Immature natural killer cell (primary cell): Measurements from ENCODE around the gene BAG3. TPM values are rescaled to one million over a fixed set of nuclear protein-coding genes. Genes with fewer than 3 reads are reported as not detected.

ENCODE experiments used
- DNase-seq, 3 donors: peaks; one replicate each; pipeline ENCODE4 v3.0.0; 2022; ENCODE audit warnings: mixed read lengths in 1 of 3
- H3K27ac Mint-ChIP-seq, 6 donors: one replicate each; pipeline ENCODE4 v1.8.0; 2020; ENCODE audit warnings: mixed read lengths in 6 of 6, mild to moderate bottlenecking in 5 of 6, inconsistent platforms in 4 of 6, moderate library complexity in 3 of 6
- H3K27me3 Mint-ChIP-seq, 3 donors: one replicate each; pipeline ENCODE4 v1.8.0; 2020 to 2021; ENCODE audit warnings: low read depth in 3 of 3, mild to moderate bottlenecking in 3 of 3, mixed read lengths in 3 of 3, moderate library complexity in 3 of 3, inconsistent platforms in 1 of 3
- H3K36me3 Mint-ChIP-seq, 3 donors: one replicate each; pipeline ENCODE4 v1.8.0; 2020; ENCODE audit warnings: mixed read lengths in 3 of 3, inconsistent platforms in 2 of 3, mild to moderate bottlenecking in 2 of 3
- H3K4me1 Mint-ChIP-seq, 2 donors: one replicate each; pipeline ENCODE4 v1.8.0; 2020; ENCODE audit warnings: inconsistent platforms in 2 of 2, mild to moderate bottlenecking in 2 of 2, mixed read lengths in 2 of 2, moderate library complexity in 1 of 2
- H3K4me3 Mint-ChIP-seq, 5 donors: one replicate each; pipeline ENCODE4 v1.8.0; 2020; ENCODE audit warnings: mild to moderate bottlenecking in 5 of 5, mixed read lengths in 5 of 5, inconsistent platforms in 3 of 5, moderate library complexity in 3 of 5
- H3K9me3 Mint-ChIP-seq, 6 donors: one replicate each; pipeline ENCODE4 v1.8.0; 2020; ENCODE audit warnings: mild to moderate bottlenecking in 6 of 6, mixed read lengths in 6 of 6, inconsistent platforms in 4 of 6, moderate library complexity in 3 of 6
- polyA plus RNA-seq, 3 donors: library from polyadenylated mRNA; unstranded; fragments of 300-500 nt; fragmentation: Illumina TruSeq; gene quantifications; one replicate each; pipeline ENCODE4 v1.2.3, GENCODE V29; 2021

The BAG3 gene
- polyA plus RNA-seq, 3 donors from 2014 or later = 0.57 to 3.1 (median 2.2) TPM

DNA sequence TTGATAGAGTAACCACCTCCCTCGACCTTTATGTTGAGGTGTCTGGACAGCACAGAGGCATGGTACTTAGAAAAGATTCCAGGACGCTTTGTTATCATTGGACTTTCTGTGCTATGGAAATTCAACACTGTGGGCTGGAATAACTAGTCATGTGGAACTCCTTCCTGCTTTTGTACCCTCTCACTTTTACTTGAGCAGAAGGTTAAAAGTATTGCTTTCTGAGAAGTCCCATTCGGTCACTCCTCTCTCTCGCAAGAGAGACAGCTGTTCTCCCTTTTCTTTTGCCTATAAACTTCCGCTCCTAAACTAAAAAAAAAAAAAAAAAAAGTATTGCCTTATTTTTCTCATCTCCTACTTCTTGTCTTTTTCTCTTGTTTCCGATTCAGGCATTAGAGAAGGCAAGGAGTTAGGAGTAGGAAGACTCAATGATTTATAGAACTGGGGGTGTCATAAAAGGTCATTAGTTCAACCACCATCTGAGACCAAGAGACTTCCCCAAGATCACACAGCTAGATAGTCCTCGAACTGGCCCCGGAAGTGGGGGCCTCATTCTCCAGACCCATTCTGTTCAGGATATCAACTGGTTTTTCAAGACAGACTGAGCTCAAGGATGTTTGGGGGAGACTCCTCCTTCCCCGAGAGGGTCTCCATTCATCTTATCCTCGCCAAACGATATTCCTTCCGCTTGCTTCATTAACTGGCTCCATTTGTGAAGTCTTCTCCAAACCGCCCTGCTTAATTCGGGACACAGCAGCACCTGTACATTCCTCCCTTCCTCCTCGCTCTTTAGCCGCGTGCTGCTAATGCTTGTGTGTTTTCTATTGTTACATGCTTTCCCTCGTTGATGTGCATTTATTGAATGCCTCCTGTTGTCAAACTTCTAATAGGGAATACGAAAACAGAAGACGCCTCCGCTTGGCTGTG lies 73.7 kb downstream of the BAG3 start:
- Mint-ChIP-seq H3K36me3 (no peaks in the 10 kb centered on the region), H3K27ac (peak overlapping the region; percentile 37 to 89 (median 74)), H3K4me3 (peak overlapping the region; percentile 71 to 89 (median 78)), H3K9me3 (no peaks in the 10 kb centered on the region), H3K4me1 (peaks cover 21 to 38% of the 10 kb centered on the region in 2 donors), H3K27me3 (peaks cover 0 to 4% (median 0%) of the 10 kb centered on the region in 3 donors)
- DNase-seq = no peak

DNA sequence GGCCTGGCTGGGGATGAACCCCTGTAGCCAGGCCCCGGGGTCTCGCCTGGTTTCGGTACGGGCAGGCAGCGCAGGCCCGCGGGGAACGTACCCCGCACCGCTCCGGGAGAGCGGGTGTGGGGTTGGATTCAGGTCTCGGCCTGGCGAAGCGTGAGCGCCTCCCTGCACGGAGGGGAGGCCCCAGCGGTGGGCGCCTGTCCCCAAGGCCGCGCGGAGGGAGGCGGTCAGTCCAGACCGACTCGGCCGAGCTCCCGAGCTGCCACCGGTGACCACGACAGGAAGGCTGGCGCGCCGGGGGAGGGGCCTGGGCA lies 74.3 kb downstream of the BAG3 start:
- Mint-ChIP-seq H3K27me3 (peaks cover 0 to 4% (median 0%) of the 10 kb centered on the region in 3 donors), H3K9me3 (no peaks in the 10 kb centered on the region), H3K27ac (peak overlapping the region; percentile 34 to 89 (median 74)), H3K4me1 (peaks cover 21 to 38% of the 10 kb centered on the region in 2 donors), H3K4me3 (peak overlapping the region; percentile 71 to 89 (median 78)), H3K36me3 (no peaks in the 10 kb centered on the region)
- no peak for DNase-seq

DNA sequence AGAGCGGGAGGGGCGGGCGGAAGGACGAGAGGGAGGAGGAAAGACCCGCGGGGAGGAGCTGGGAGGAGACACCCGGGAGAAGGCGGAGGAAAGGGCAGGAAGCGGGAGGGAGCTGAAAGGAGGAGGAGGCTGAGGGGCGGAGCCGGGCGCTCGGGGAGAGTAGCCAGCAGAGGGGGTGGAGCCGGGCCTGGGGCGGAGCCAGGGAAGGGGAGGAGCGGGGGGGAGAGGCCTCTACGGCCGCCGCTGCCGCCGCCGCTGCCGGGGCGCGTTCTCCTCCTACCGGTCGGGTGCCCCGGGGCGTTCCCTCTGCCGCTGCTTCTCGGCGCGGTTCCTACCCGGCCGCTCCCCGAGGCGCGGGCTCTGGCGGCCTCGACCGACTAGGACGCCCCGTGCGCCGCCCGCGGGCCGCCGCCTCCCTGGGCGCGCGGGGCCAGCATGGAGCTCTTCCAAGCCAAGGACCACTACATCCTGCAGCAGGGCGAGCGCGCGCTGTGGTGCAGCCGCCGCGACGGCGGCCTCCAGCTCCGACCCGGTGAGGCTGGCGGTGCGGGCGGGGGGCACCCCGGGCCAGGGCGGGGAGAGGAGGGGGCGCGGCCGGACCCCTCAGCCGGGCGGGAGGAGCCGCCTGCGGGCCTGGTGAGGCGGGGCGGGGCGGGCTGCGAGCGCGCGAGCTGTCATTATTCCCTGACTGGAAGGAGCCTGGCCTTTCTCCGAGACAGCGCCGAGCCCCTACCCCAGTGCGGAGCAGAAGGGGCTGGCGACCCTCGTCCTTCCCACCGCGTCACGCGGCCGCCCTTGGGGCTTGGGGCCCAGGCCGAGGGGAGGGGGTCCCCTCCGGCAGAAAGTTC lies 74.9 kb downstream of the BAG3 start, which contains the start of gene INPP5F:
Gene INPP5F (plus strand): TSS at position 223 of the 848 bp plus-strand sequence. CDS start 213 bp downstream, at position 436.
- Mint-ChIP-seq H3K9me3 (no peaks in the 10 kb centered on the region), H3K4me1 (peaks cover 21 to 38% of the 10 kb centered on the region in 2 donors), H3K36me3 (no peaks in the 10 kb centered on the region), H3K27me3 (peaks cover 0 to 2% (median 0%) of the 10 kb centered on the region in 3 donors), H3K27ac (peak within 1 kb of the TSS; percentile 64 to 89 (median 81)), H3K4me3 (peak within 1 kb of the TSS; percentile 91 to 93 (median 92))
- DNase-seq = peak; percentile 97

DNA sequence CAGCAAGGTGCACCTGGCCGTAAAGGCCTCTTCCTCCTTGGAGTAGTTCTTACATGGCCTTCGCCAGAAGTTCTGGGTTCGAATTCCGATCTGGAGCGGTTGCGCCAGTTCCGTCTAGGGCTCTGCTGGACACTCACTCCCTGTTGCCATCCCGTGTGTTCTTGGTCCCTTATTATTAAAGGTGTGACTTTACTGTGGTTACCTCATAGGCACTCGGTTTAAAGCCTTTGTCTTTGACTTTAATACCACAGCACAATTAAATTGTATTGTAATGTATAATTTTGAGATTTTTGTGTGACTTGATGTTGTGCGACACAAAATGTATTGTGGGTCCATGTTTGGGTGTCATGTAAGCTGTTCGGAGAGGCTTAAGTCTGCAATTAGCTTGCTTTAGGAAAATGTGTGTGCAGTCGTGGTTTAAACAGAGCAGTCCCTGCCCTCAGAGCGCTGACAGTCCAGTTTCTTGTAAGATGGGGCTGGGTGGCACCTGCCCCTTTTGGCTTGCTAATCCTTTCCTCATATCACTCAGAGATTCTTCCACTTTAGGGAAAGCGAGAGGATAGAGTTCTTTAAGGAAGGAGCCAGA lies 75.6 kb downstream of the BAG3 start:
- peaks cover 21 to 38% of the 10 kb centered on the region in 2 donors for H3K4me1 Mint-ChIP-seq
- H3K27ac Mint-ChIP-seq = peak overlapping the region; percentile 64 to 88 (median 79)
- no peak for DNase-seq
- H3K4me3 Mint-ChIP-seq = peak overlapping the region; percentile 91 to 93 (median 92)
- H3K9me3 Mint-ChIP-seq = no peaks in the 10 kb centered on the region
- peaks cover 0 to 1% (median 0%) of the 10 kb centered on the region in 3 donors for H3K27me3 Mint-ChIP-seq
- H3K36me3 Mint-ChIP-seq = no peaks in the 10 kb centered on the region

Other genes with a start within 250 kb of the BAG3 start
- gene RGS10, start 108.7 kb upstream of the BAG3 start, polyA plus RNA-seq = 10 to 100 TPM; 11.8 to 48.4 (median 40.7) TPM
- 10 to 100 TPM in 2 of 3 donors, 1 to 10 TPM in 1; 5.5 to 14.2 (median 10.9) TPM for gene TIAL1, start 54.4 kb upstream of the BAG3 start, polyA plus RNA-seq
- 1 to 10 TPM; 6.7 to 8.0 (median 6.8) TPM for gene INPP5F, start 74.7 kb downstream of the BAG3 start, polyA plus RNA-seq
- gene MCMBP, start 221.5 kb downstream of the BAG3 start, polyA plus RNA-seq = 10 to 100 TPM; 46.6 to 65.6 (median 52.4) TPM
- 10 to 100 TPM; 41.2 to 57.3 (median 47.2) TPM for gene SEC23IP, start 241.3 kb downstream of the BAG3 start, polyA plus RNA-seq